ENCODE results near the gene FAM32A. TPM values are rescaled to one million over a fixed set of nuclear protein-coding genes. Genes with fewer than 3 reads are reported as not detected.

Gene FAM32A
- total RNA-seq, 1 donor from 2014 or later: 103 TPM

DNA sequence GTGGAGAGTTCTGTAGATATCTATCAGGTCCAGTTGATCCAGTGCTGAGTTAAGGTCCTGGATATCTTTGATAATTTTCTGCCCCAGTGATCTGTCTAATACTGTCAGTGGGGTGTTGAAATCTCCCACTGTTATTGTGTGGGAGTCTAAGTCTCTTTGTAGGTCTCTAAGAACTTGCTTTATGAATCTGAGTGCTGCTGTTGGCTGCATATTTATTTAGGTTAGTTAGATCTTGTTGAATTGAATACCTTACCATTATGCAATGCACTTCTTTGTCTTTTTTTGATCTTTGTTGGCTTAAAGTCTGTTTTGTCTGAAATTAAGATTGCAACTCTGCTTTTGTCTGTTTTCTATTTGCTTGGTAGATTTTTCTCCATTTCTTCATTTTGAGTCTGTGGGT lies 27.9 kb downstream of the FAM32A start:
- no peak overlapping the region for H3K4me3 Mint-ChIP-seq (ENCODE audit: unreplicated experiment)
- DNase-seq: no peak
- H3K9me3 Mint-ChIP-seq (ENCODE audit: unreplicated experiment): no peaks in the 10 kb centered on the region
- TF ChIP-seq, protein P1, sequence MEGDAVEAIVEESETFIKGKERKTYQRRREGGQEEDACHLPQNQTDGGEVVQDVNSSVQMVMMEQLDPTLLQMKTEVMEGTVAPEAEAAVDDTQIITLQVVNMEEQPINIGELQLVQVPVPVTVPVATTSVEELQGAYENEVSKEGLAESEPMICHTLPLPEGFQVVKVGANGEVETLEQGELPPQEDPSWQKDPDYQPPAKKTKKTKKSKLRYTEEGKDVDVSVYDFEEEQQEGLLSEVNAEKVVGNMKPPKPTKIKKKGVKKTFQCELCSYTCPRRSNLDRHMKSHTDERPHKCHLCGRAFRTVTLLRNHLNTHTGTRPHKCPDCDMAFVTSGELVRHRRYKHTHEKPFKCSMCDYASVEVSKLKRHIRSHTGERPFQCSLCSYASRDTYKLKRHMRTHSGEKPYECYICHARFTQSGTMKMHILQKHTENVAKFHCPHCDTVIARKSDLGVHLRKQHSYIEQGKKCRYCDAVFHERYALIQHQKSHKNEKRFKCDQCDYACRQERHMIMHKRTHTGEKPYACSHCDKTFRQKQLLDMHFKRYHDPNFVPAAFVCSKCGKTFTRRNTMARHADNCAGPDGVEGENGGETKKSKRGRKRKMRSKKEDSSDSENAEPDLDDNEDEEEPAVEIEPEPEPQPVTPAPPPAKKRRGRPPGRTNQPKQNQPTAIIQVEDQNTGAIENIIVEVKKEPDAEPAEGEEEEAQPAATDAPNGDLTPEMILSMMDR (IDR thresholded peaks at IDR 0.05; ENCODE audit: partially characterized antibody, unreplicated experiment): no peak
- H3K27ac Mint-ChIP-seq (ENCODE audit: unreplicated experiment): no peak overlapping the region
- H3K36me3 Mint-ChIP-seq (ENCODE audit: unreplicated experiment): peaks cover 27% of the 10 kb centered on the region
- no peaks in the 10 kb centered on the region for H3K4me1 Mint-ChIP-seq (ENCODE audit: low read depth, unreplicated experiment)
- H3K27me3 Mint-ChIP-seq (ENCODE audit: unreplicated experiment): peaks cover 2% of the 10 kb centered on the region

DNA sequence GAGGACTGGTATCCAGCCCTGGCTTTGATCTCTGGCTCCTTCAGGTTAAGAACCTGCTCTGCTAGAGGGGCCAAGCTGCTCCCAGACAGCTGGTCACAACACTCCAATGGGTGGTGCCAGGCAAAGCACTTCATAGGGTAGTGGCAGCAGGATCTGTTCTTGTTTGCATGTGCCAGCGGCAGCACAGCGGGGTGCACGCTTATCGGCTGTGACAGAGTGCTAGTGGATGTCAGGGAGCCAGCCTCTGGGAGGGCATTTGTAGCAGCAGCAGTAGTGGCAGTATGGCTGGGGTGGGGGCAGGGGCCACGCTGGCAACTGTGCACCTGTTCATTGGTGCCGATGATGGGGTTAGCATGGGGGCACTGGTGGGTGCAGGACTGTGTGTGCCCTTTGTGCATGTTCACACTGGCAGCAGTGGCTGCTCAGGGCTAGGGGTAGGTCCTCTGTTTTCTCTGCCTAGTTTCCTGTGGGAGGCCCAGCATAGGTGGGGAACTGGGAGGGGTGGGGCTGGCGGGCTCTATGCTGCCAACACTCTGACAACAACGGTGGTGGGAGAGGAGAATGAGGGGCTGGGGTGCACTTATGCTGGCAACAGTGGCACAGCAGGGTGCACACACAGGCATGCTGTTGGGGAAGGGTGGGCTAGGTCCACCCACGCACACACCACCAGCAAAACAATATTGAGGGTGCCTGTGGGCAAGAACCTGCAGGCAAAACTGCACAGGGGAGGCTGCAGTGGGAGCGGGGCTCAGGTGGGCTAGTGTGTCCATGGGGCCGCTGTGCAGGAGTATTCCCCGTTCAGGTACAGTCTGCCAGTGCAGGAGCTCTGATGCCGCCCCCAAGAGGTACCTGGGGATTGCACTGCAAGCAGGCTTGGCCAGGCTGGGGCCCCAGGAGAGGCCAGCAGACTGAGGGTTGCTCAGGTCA lies 31.8 kb downstream of the FAM32A start:
- Mint-ChIP-seq H3K4me3 (ENCODE audit: unreplicated experiment) (no peak overlapping the region), H3K27ac (ENCODE audit: unreplicated experiment) (no peak overlapping the region)

DNA sequence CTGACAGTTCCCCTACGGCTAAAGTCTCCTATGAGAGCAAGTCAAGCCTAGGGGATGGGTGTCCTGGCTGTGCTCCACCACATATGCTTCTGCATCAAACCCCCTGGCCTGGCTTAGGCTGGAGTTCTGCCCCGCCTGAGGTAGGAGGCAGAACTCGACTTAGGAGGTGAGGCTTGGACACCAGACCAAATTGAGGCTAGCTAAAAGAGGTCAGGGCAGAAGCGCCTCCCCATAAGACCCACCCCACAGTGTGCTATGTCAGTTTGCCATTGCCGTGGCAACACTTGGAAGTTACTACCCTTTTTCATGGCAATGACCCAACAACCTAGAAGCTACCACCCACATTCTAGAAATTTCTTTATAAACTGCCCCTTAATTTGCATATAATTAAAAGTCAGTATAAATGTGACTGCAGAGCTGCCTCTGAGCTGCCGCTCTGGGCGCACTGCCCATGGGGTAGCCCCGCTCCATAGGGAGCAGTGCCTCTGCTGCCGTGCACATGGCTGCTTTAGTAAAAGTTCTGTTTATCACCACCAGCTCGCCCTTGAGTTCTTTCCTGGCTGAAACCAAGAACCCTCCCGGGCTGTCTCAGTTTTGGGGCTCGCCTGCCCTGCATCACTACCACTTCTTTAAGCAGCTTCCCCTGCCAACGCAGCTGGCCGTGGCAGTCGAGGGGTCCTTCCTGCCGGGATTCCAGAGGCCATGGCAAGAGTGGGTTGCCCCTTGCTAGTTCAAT lies 32.7 kb downstream of the FAM32A start:
- peaks cover 4% of the 10 kb centered on the region for H3K27me3 Mint-ChIP-seq (ENCODE audit: unreplicated experiment)
- TF ChIP-seq, protein P1 (IDR thresholded peaks at IDR 0.05; ENCODE audit: partially characterized antibody, unreplicated experiment): no peak
- H3K27ac Mint-ChIP-seq (ENCODE audit: unreplicated experiment): no peak overlapping the region
- no peaks in the 10 kb centered on the region for H3K4me1 Mint-ChIP-seq (ENCODE audit: low read depth, unreplicated experiment)
- H3K9me3 Mint-ChIP-seq (ENCODE audit: unreplicated experiment): peaks cover 11% of the 10 kb centered on the region
- DNase-seq: no peak
- H3K4me3 Mint-ChIP-seq (ENCODE audit: unreplicated experiment): no peak overlapping the region
- peaks cover 46% of the 10 kb centered on the region for H3K36me3 Mint-ChIP-seq (ENCODE audit: unreplicated experiment)

More for the DNA sequence above, 31.8 kb downstream of the FAM32A start:
- TF ChIP-seq, protein P1 (IDR thresholded peaks at IDR 0.05; ENCODE audit: partially characterized antibody, unreplicated experiment): no peak
- Mint-ChIP-seq H3K36me3 (ENCODE audit: unreplicated experiment) (peaks cover 48% of the 10 kb centered on the region), H3K4me1 (ENCODE audit: low read depth, unreplicated experiment) (no peaks in the 10 kb centered on the region), H3K27me3 (ENCODE audit: unreplicated experiment) (peaks cover 4% of the 10 kb centered on the region), H3K9me3 (ENCODE audit: unreplicated experiment) (peaks cover 4% of the 10 kb centered on the region)
- DNase-seq: no peak

DNA sequence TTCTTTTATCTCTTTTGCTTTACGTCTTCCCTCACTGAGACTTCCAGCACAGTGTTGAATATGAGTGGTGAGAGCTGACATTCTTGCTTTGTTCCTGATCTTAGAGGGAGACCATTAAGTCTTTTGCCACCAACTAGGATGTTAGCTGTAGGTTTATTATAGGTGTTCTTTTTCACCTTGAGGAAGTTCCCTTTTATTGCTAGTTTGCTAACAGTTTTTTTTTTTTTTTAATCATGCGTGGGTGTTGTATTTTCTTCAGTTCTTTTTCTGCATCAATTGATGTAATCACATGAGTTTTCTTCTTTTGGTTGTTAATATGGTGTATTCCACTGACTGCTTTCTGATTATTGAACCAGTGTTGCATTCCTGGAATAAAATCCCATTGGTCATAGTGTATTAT lies 33.6 kb downstream of the FAM32A start:
- Mint-ChIP-seq H3K9me3 (ENCODE audit: unreplicated experiment) (peaks cover 11% of the 10 kb centered on the region), H3K4me1 (ENCODE audit: low read depth, unreplicated experiment) (no peaks in the 10 kb centered on the region), H3K27ac (ENCODE audit: unreplicated experiment) (no peak overlapping the region), H3K27me3 (ENCODE audit: unreplicated experiment) (peaks cover 4% of the 10 kb centered on the region), H3K36me3 (ENCODE audit: unreplicated experiment) (peaks cover 47% of the 10 kb centered on the region), H3K4me3 (ENCODE audit: unreplicated experiment) (no peak overlapping the region)
- TF ChIP-seq, protein P1 (IDR thresholded peaks at IDR 0.05; ENCODE audit: partially characterized antibody, unreplicated experiment): no peak
- DNase-seq: no peak

Data from glutamatergic neuron (in vitro differentiated cells).